ENCODE measurements around the gene SYT3. TPM values are rescaled to one million over a fixed set of nuclear protein-coding genes. Genes with fewer than 3 reads are reported as not detected.

The SYT3 gene
- total and polyA plus RNA-seq, 2 of the 8 experiments (the other 6 are each of a cell fraction or from before 2014, with no cell fraction given), result 6.7 to 17.3 TPM

DNA sequence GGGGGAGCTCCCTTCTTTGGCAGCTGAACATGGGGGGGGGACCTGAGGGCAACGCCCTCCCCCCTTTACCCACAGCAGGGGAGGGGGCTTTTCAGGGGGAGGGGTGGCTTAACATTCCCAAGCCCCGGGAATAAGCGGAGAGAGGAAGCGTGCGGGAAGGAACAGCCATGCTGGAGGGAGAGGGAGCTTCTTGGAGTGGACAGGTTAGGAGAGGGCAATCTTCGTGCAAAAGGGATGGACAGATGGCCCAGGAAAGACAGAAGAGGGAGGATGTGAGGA lies 20.3 kb upstream of the SYT3 start:
- Histone ChIP-seq H3K79me1 (ENCODE audit: low read depth, low read length) (no peaks in the 10 kb centered on the region), H3K4ac (replicated peaks; ENCODE audit: insufficient read length, low read depth, low read length) (peak overlapping the region; percentile 97), H4K20me1 (replicated peaks in 1 of 2; ENCODE audit: control insufficient read depth in 1 of 2, insufficient read depth in 2 of 2, low read length in 2 of 2) (peaks cover 0 to 9% of the 10 kb centered on the region in 2 experiments), H3K23ac (ENCODE audit: insufficient read length) (no peak overlapping the region), H4K8ac (ENCODE audit: extremely low read depth, insufficient read depth, low read length) (no peak overlapping the region), H3K18ac (ENCODE audit: extremely low read depth, low read length) (peak overlapping the region; percentile 95; the same call in 1 of the 2 replicates), H3K27me3 (replicated peaks in 1 of 4; ENCODE audit: control insufficient read depth in 3 of 4, extremely low read depth in 1 of 4, insufficient read depth in 3 of 4, low read length in 3 of 4) (no peaks in the 10 kb centered on the region; a peak in 3 of 7 replicates), H3K9ac (replicated peaks in 1 of 4; ENCODE audit: extremely low read depth in 1 of 4, low read depth in 3 of 4, low read length in 3 of 4) (no peak overlapping the region; a peak in 1 of 7 replicates), H3K27ac (ENCODE audit: low read depth, low read length) (no peak overlapping the region), H2BK15ac (ENCODE audit: low read length) (peak overlapping the region; percentile 92), H2BK20ac (ENCODE audit: low read length) (peak overlapping the region; percentile 86; the same call in 1 of the 2 replicates), H2AK5ac (ENCODE audit: low read depth, low read length) (peak overlapping the region; percentile 71; the same call in 1 of the 2 replicates), H3K4me1 (replicated peaks in 1 of 4; ENCODE audit: control insufficient read depth in 3 of 4, insufficient read depth in 4 of 4, low read length in 3 of 4) (peaks cover 2 to 9% (median 5%) of the 10 kb centered on the region in 4 experiments; a peak in 6 of 7 replicates), H3K14ac (ENCODE audit: insufficient read length) (no peak overlapping the region), H3K36me3 (ENCODE audit: control insufficient read depth in 2 of 4, insufficient read depth in 4 of 4, low read length in 3 of 4) (no peaks in the 10 kb centered on the region), H3K9me3 (ENCODE audit: insufficient read depth in 2 of 2, low read depth in 1 of 2, low read length in 1 of 2) (0 out of 4 replicates have a peak, but pooled peaks cover 0 to 5% of the 10 kb centered on the region in 2 experiments), H3K23me2 (ENCODE audit: low read depth, low read length) (peaks cover 14% of the 10 kb centered on the region), H3K4me2 (ENCODE audit: insufficient read depth in 1 of 2, low read depth in 2 of 2, low read length in 2 of 2) (peak overlapping the region; percentile 93 to 96), H3K4me3 (ENCODE audit: extremely low read depth in 1 of 4, insufficient read depth in 2 of 4, low read depth in 3 of 4, low read length in 4 of 4) (peak overlapping the region; percentile 50 to 82 (median 66); a peak in 7 of 8 replicates), H4K91ac (replicated peaks; ENCODE audit: insufficient read length, low read length) (peak overlapping the region; percentile 98), H3K56ac (replicated peaks; ENCODE audit: insufficient read length, low read depth, low read length) (peak overlapping the region; percentile 46), H2BK12ac (ENCODE audit: low read depth, low read length) (peak overlapping the region; percentile 71; the same call in 1 of the 2 replicates), H2AFZ (ENCODE audit: low read length) (no peak overlapping the region), H2BK5ac (ENCODE audit: low read depth, low read length) (no peak overlapping the region), H2BK120ac (replicated peaks; ENCODE audit: low read depth, low read length) (peak overlapping the region; percentile 83), H3K79me2 (ENCODE audit: control insufficient read depth in 1 of 2, insufficient read depth in 2 of 2, low read length in 2 of 2) (no peaks in the 10 kb centered on the region), H4K5ac (ENCODE audit: insufficient read length, low read depth, low read length) (peak overlapping the region; percentile 78)
- TF ChIP-seq RNF2 (IDR thresholded peaks at IDR 0.05; ENCODE audit: borderline replicate concordance, low read depth, low read length, missing control alignments, poor library complexity, severe bottlenecking) (no peak), KDM5A (IDR thresholded peaks at IDR 0.05; ENCODE audit: low read length) (no peak), RFX5 (IDR thresholded peaks at IDR 0.05; ENCODE audit: borderline replicate concordance, low read depth, low read length) (no peak), SIN3A (conservative IDR thresholded peaks at IDR 0.05 in 1 of 2, IDR thresholded peaks at IDR 0.05 in 1 of 2; ENCODE audit: low read depth in 1 of 2, low read length in 2 of 2) (0 out of 4 replicates have a peak, but pooled peaks of 1 of the 2 experiments have one; percentile 41), TEAD4 (IDR thresholded peaks at IDR 0.05; ENCODE audit: low read depth, low read length) (0 out of 2 replicates have a peak, but pooled peaks have one; percentile 29), PHF8 (conservative IDR thresholded peaks at IDR 0.05; ENCODE audit: low read depth, low read length) (no peak), CHD1 (IDR thresholded peaks at IDR 0.05; ENCODE audit: low read depth, low read length) (no peak), SIRT6 (IDR thresholded peaks at IDR 0.05; ENCODE audit: low read length) (no peak), BCL11A (IDR thresholded peaks at IDR 0.05; ENCODE audit: low read depth in 2 of 2, low read length in 2 of 2) (no peak)
- TF ChIP-seq, protein P1, sequence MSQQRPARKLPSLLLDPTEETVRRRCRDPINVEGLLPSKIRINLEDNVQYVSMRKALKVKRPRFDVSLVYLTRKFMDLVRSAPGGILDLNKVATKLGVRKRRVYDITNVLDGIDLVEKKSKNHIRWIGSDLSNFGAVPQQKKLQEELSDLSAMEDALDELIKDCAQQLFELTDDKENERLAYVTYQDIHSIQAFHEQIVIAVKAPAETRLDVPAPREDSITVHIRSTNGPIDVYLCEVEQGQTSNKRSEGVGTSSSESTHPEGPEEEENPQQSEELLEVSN (IDR thresholded peaks at IDR 0.05), result no peak
- WGBS, 2 experiments (ENCODE audit: extremely low coverage in 1 of 2, insufficient coverage in 1 of 2, insufficient read length in 1 of 2, insufficient replicate concordance in 2 of 2, low coverage in 1 of 2, low lambda C conversion rate in 2 of 2, missing lambda C conversion rate in 1 of 2), result 13% methylated on average over 3 of the region's 6 CpGs; no CpG with 5 or more reads in 1 of the 2 experiments
- FAIRE-seq, result no peak
- DNase-seq (ENCODE audit: low read depth in 1 of 2, low spot score in 2 of 2), result no peak
- POLR2A ChIA-PET (ENCODE audit: partially characterized antibody), result interaction anchor here (0.6 to 1.3 kb wide), 8 partner anchors 10 to 360 kb away, joined by 3 to 14 read pairs (median 4); partner anchors contain the start of gene C19orf81
- CTCF ChIA-PET (ENCODE audit: partially characterized antibody), result interaction anchor here (0.8 to 1.4 kb wide), 4 partner anchors 10 to 133 kb away, joined by 3 to 6 read pairs (median 4); no protein-coding TSS in a partner anchor

All from H1 (cell line).